HG02798 (cell line): ENCODE measurements around the gene ART5.
"Not testable (repeated sequence)": the region's sequence is repeated elsewhere in the genome, so short reads cannot be mapped to it uniquely, and the experiment has no call there.

Source experiments
- ATAC-seq: cut with Tn5 transposase; IDR thresholded peaks from one replicate; pipeline ENCODE4 v1.9.1; 2021; ENCODE audit warnings: mild to moderate bottlenecking; ENCODE audit not compliant: unreplicated experiment, poor library complexity

ART5 gene

DNA sequence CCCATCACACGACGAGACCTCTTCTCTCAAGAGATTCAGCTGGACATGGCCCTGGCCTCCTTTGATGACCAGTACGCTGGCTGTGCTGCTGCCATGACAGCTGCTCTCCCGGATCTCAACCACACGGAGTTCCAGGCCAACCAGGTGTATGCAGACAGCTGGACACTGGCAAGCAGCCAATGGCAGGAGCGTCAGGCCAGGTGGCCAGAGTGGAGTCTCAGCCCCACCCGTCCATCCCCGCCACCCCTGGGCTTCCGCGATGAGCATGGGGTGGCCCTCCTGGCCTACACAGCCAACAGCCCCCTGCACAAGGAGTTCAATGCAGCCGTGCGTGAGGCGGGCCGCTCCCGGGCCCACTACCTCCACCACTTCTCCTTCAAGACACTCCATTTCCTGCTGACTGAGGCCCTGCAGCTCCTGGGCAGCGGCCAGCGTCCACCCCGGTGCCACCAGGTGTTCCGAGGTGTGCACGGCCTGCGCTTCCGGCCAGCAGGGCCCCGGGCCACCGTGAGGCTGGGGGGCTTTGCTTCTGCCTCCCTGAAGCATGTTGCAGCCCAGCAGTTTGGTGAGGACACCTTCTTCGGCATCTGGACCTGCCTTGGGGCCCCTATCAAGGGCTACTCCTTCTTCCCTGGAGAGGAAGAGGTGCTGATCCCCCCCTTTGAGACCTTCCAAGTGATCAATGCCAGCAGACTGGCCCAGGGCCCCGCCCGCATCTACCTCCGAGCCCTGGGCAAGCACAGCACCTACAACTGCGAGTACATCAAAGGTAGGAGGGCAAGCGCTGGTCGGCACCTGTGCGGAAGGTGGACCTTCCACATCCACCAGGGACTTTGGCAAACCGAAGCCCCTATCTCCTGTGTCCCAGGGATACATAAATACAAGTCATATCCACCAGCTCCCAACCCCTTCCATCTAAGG is 18.1 kb upstream of the ART5 start:
- ATAC-seq, result no peak

GRCh38 chr11:3658252-3658651 is 16.5 kb upstream of the ART5 start:
- ATAC-seq, result no peak

GRCh38 chr11:3657331-3657730 is 15.5 kb upstream of the ART5 start:
- not testable (repeated sequence) for ATAC-seq

- ATAC-seq, result no peak
Measured at GRCh38 chr11:3655547-3655946, 13.8 kb upstream of the ART5 start.

GRCh38 chr11:3652514-3652913 is 10.7 kb upstream of the ART5 start:
- not testable (repeated sequence) for ATAC-seq

- ATAC-seq, result not testable (repeated sequence)
Measured at GRCh38 chr11:3649374-3649773, 7.6 kb upstream of the ART5 start.

DNA sequence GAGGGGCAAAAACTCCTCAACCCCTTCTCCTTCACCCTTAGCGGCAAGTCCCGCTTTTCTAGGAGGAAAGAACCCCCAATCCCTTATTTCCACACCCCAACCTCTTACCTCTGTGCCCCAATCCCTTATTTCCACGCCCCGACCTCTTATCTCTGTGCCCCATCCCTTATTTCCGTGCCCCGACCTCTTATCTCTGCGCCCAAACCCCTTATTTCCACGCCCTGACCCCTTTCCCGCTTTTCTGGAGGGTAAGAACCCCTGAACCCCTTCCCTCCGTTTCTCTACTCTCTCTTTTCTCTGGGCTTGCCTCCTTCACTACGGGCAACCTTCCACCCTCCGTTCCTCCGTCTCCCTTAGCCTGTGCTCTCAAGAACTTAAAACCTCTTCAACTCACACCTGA is 7.1 kb upstream of the ART5 start:
- not testable (repeated sequence) for ATAC-seq

GRCh38 chr11:3645552-3645951 is 3.8 kb upstream of the ART5 start:
- ATAC-seq, result no peak

- ATAC-seq, result no peak
Measured at GRCh38 chr11:3644817-3645235, 3.0 kb upstream of the ART5 start, which contains the start of gene ART1. ART1 (plus strand) TSS chr11:3645128; CDS start chr11:3659214, 14,086 bp downstream.

DNA sequence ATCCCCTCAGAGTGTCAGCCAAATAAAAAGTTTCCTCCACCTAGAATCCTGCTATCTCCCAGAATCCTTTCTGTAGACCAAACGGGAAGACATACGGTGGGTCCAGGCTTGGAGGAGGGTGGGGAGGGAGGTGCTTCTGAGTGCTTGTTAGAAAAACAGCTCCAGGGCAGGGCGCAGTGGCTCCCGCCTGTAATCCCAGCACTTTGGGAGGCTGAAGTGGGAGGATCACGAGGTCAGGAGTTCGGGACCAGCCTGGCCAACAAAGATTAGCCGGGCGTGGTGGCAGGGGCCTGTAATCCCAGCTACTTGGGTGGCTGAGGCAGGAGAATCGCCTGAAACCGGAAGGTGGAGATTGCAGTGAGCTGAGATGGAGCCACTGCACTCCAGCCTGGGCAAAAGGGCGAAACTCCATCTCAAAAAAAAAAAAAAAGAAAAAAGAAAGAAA is 1.3 kb upstream of the ART5 start:
- not testable (repeated sequence) for ATAC-seq

DNA sequence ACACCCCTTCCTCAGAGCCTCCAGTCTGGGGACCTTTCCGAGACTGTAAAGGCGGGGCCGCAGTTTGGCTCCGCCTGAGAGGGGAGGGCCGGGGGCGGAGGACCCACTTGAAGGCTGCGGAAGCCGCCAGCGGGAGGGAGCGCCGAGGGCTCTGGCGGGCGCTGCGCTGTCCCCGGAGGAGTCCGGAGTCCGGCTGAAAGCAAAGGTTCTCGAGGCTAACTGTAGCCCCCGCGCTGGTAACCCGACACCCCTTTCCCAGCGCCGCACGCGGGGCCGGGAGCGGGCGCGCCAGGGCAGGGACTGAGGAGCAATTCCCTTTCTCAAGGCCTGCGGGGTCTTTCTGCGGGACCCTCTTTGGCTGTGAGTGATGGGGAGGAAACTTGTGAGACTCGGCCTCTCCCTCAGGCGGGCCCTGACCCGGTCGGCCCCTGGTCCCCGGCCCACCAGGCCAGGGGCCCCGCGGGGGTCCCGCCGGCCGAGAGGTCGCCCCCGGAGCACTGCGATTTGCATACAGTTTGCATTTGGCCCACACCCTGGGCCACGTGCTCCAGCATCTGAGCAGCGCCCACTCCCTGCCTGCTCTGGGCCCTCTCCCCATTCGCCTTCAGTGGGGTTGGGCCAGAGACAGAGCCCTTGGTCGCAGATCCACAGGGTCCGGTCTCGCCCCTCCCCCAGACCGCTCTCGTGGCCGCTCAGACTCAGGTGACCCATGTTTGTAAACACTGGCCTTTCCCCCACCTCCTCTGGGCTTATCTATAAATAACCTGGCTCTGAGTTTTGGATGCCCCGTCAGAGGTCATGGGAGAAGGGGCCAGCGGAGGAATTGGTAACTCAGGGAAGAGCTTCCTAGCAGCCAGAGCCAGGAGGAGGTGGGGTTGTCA is 519 bp upstream of the ART5 start:
- ATAC-seq, result peak; percentile 63

DNA sequence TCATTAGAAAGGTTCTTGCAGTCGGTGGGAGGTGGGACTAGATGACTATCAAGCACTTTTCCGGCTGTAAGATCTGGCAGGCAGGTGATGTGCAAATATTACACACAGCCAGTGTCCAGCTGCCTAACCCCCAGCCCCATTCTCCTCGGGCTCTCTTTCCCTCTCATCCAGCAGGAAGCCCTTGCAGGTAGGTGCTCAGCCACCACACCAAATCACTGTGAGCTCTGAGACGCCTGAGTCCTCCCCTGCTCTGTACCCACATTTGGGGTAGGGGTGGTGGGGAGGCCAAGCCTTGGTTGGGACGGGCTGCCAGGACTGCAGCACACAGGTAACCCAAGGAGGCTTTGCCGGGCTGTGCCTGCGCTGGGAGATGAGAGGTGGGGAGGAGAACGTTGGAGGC is 601 bp downstream of the ART5 start:
- ATAC-seq, result no peak

DNA sequence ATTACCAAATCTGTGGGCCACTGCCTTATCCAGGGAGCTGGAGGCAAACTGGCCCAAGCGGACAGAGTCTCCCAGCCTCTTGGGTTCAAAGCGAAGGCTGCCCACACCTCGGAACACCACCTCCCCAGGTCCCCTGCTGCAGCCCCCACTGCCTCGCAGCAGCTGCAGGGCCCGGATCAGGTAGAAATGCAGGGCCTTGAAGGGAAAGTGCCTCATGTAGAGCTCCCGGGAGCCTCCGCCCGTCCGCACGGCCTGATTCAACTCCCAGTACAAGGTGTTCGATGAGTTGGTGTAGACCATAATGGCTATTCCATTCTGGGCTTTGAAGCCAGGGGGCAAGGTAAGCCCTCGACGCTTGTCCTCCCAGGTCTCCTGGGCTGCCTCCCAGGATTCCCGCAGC is 2.0 kb downstream of the ART5 start:
- ATAC-seq, result no peak

GRCh38 chr11:3638513-3638912 is 3.3 kb downstream of the ART5 start:
- ATAC-seq, result no peak

- no peak for ATAC-seq
Measured at GRCh38 chr11:3637201-3637600, 4.6 kb downstream of the ART5 start.

- ATAC-seq, result no peak
Measured at GRCh38 chr11:3635641-3636375, 6.0 kb downstream of the ART5 start.

DNA sequence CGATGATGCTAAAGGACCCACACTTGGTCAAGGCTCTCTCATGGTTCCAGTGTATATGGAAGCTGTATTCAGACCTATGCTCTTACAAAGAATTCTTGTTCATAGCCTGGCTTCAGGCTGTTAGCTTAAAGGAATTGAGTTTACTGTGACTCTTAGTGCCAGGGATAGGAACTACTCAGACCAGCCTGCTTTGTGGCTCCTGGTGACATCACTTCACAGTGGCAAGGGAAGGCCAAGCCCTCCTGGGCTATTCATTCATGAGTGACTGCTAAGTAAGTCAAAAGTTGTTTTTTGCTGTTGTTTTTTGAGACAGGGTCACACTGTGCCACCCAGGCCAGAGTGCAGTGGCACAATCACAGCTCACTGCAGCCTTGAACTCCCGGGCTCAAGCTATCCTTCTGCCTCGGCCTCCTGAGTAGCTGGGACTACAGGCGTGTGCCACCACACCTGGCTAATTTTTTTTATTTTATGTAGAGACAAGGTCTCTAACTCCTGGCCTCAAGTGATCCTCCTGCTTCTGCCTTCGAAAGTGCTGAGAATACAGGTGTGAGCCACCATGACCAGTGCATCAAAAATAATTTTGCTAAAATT is 9.6 kb downstream of the ART5 start:
- ATAC-seq, result no peak

DNA sequence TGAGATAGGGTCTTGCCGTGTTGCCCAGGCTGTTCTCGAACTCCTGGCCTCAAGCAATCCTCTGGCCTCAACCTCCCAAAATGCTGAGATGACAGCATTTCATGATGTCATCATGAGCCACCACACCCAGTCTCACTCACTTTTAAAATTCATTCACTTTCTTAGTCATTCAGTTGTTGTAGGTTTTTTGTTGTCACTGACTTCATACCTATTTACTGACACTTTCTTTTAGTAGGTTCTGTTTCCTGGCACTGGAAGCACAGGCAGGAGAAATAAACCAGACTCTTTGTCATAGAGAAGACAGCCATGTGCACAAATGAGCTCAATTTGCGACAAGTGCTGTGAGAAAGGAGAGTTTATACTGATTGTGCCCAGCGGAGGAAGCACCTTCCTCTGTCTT is 10.5 kb downstream of the ART5 start:
- ATAC-seq, result no peak

DNA sequence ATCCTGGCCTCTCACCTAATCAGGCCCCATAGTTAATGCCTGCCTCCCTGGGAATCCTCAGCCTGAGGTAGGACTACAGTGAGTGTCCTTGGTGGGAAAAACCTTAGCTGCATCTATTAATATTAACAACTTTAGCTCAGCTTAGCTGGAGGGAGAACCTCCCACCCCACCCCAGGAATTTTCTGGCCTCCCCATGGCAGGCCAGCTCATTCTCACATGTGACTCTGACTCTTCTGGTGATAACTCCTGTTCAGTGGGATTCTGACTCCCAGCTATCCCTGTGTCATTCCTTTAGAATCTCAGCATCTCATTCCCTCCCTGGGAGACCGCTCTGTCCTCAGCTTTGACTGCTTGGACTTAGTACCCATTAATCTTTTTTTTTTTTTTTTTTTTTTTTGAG is 14.5 kb downstream of the ART5 start:
- ATAC-seq, result no peak
